ENCODE results near the gene ZDHHC11. TPM values are rescaled to one million over a fixed set of nuclear protein-coding genes. Genes with fewer than 3 reads are reported as not detected.
"Not testable (repeated sequence)": the region's sequence is repeated elsewhere in the genome, so short reads cannot be mapped to it uniquely, and the experiment has no call there.

ZDHHC11 gene
- polyA plus RNA-seq, 1 donor (not counting 4 experiments of a cell fraction or from before 2014, with no cell fraction given) = 0.33 TPM

- H3K79me2 ChIP-seq (ENCODE audit: control insufficient read depth, insufficient read depth, low read length); H2AFZ ChIP-seq (ENCODE audit: control insufficient read depth, low read length); H3K36me3 ChIP-seq (ENCODE audit: control insufficient read depth in 2 of 2, extremely low read depth in 1 of 2, insufficient read depth in 2 of 2, low read length in 2 of 2); H3K4me3 ChIP-seq (ENCODE audit: control insufficient read depth in 2 of 3, extremely low read depth in 1 of 3, insufficient read depth in 2 of 3, low read depth in 1 of 3, low read length in 3 of 3); DNase-seq (ENCODE audit: low read depth, low spot score); H3K27me3 ChIP-seq (ENCODE audit: control insufficient read depth, extremely low read depth, insufficient read depth, low read length); dilution Hi-C loops (cut with MboI; ENCODE audit: extremely low pct_ligation_motif_present, low sequenced_read_pairs); H3K9ac ChIP-seq (ENCODE audit: control insufficient read depth, extremely low read depth, insufficient read depth, low read length); H3K9me1 ChIP-seq (ENCODE audit: control insufficient read depth, extremely low read depth, insufficient read depth, low read length); H3K27ac ChIP-seq (ENCODE audit: control insufficient read depth, insufficient read depth, low read length); H3K4me1 ChIP-seq (ENCODE audit: control insufficient read depth, extremely low read depth, insufficient read depth, low read length); FAIRE-seq; H3K9me3 ChIP-seq (ENCODE audit: control insufficient read depth, low read depth, low read length); H4K20me1 ChIP-seq (ENCODE audit: control insufficient read depth, extremely low read depth, insufficient read depth, low read length); H3K4me2 ChIP-seq (ENCODE audit: control insufficient read depth, extremely low read depth, insufficient read depth, low read depth, low read length): not testable (repeated sequence)
Measured at GRCh38 chr5:752532-753115, 98.2 kb downstream of the ZDHHC11 start.

- dilution Hi-C loops (cut with MboI; ENCODE audit: extremely low pct_ligation_motif_present, low sequenced_read_pairs); DNase-seq (ENCODE audit: low read depth, low spot score); H3K9me3 ChIP-seq (ENCODE audit: control insufficient read depth, low read depth, low read length); H3K4me3 ChIP-seq (ENCODE audit: control insufficient read depth in 2 of 3, extremely low read depth in 1 of 3, insufficient read depth in 2 of 3, low read depth in 1 of 3, low read length in 3 of 3); H3K27me3 ChIP-seq (ENCODE audit: control insufficient read depth, extremely low read depth, insufficient read depth, low read length); H4K20me1 ChIP-seq (ENCODE audit: control insufficient read depth, extremely low read depth, insufficient read depth, low read length); H2AFZ ChIP-seq (ENCODE audit: control insufficient read depth, low read length); H3K4me1 ChIP-seq (ENCODE audit: control insufficient read depth, extremely low read depth, insufficient read depth, low read length); H3K36me3 ChIP-seq (ENCODE audit: control insufficient read depth in 2 of 2, extremely low read depth in 1 of 2, insufficient read depth in 2 of 2, low read length in 2 of 2); H3K79me2 ChIP-seq (ENCODE audit: control insufficient read depth, insufficient read depth, low read length); H3K27ac ChIP-seq (ENCODE audit: control insufficient read depth, insufficient read depth, low read length); H3K4me2 ChIP-seq (ENCODE audit: control insufficient read depth, extremely low read depth, insufficient read depth, low read depth, low read length); H3K9me1 ChIP-seq (ENCODE audit: control insufficient read depth, extremely low read depth, insufficient read depth, low read length); H3K9ac ChIP-seq (ENCODE audit: control insufficient read depth, extremely low read depth, insufficient read depth, low read length); FAIRE-seq: not testable (repeated sequence)
Measured at GRCh38 chr5:751992-752391, 98.8 kb downstream of the ZDHHC11 start.

- DNase-seq (ENCODE audit: low read depth, low spot score) (no peak), FAIRE-seq (no peak)
- no peaks in the 10 kb centered on the region for H3K27me3 ChIP-seq (ENCODE audit: control insufficient read depth, extremely low read depth, insufficient read depth, low read length)
- H2AFZ ChIP-seq (ENCODE audit: control insufficient read depth, low read length) = no peak overlapping the region
- no peaks in the 10 kb centered on the region for H3K36me3 ChIP-seq (ENCODE audit: control insufficient read depth in 2 of 2, extremely low read depth in 1 of 2, insufficient read depth in 2 of 2, low read length in 2 of 2)
- dilution Hi-C loops (cut with MboI; ENCODE audit: extremely low pct_ligation_motif_present, low sequenced_read_pairs) = no loop called here
- H3K9ac ChIP-seq (ENCODE audit: control insufficient read depth, extremely low read depth, insufficient read depth, low read length) = no peak overlapping the region
- no peaks in the 10 kb centered on the region for H3K9me1 ChIP-seq (ENCODE audit: control insufficient read depth, extremely low read depth, insufficient read depth, low read length)
- no peak for TF ChIP-seq EZH2 (IDR thresholded peaks at IDR 0.05; ENCODE audit: low read length)
- H3K79me2 ChIP-seq (ENCODE audit: control insufficient read depth, insufficient read depth, low read length) = no peaks in the 10 kb centered on the region
- no peak overlapping the region for H3K4me3 ChIP-seq (ENCODE audit: control insufficient read depth in 2 of 3, extremely low read depth in 1 of 3, insufficient read depth in 2 of 3, low read depth in 1 of 3, low read length in 3 of 3)
- H3K9me3 ChIP-seq (ENCODE audit: control insufficient read depth, low read depth, low read length) = no peaks in the 10 kb centered on the region
- H3K27ac ChIP-seq (ENCODE audit: control insufficient read depth, insufficient read depth, low read length) = no peak overlapping the region
- no peaks in the 10 kb centered on the region for H4K20me1 ChIP-seq (ENCODE audit: control insufficient read depth, extremely low read depth, insufficient read depth, low read length)
- H3K4me2 ChIP-seq (ENCODE audit: control insufficient read depth, extremely low read depth, insufficient read depth, low read depth, low read length) = no peak overlapping the region
- no peaks in the 10 kb centered on the region for H3K4me1 ChIP-seq (ENCODE audit: control insufficient read depth, extremely low read depth, insufficient read depth, low read length)
Measured at GRCh38 chr5:751496-751895, 99.3 kb downstream of the ZDHHC11 start.

GRCh38 chr5:750226-750625, 100.6 kb downstream of the ZDHHC11 start:
- H3K36me3 ChIP-seq (ENCODE audit: control insufficient read depth in 2 of 2, extremely low read depth in 1 of 2, insufficient read depth in 2 of 2, low read length in 2 of 2); FAIRE-seq; dilution Hi-C loops (cut with MboI; ENCODE audit: extremely low pct_ligation_motif_present, low sequenced_read_pairs); H3K27me3 ChIP-seq (ENCODE audit: control insufficient read depth, extremely low read depth, insufficient read depth, low read length); H3K4me3 ChIP-seq (ENCODE audit: control insufficient read depth in 2 of 3, extremely low read depth in 1 of 3, insufficient read depth in 2 of 3, low read depth in 1 of 3, low read length in 3 of 3); H3K9me1 ChIP-seq (ENCODE audit: control insufficient read depth, extremely low read depth, insufficient read depth, low read length); H3K27ac ChIP-seq (ENCODE audit: control insufficient read depth, insufficient read depth, low read length); H4K20me1 ChIP-seq (ENCODE audit: control insufficient read depth, extremely low read depth, insufficient read depth, low read length); H3K9ac ChIP-seq (ENCODE audit: control insufficient read depth, extremely low read depth, insufficient read depth, low read length); H3K9me3 ChIP-seq (ENCODE audit: control insufficient read depth, low read depth, low read length); H2AFZ ChIP-seq (ENCODE audit: control insufficient read depth, low read length); H3K4me2 ChIP-seq (ENCODE audit: control insufficient read depth, extremely low read depth, insufficient read depth, low read depth, low read length); H3K4me1 ChIP-seq (ENCODE audit: control insufficient read depth, extremely low read depth, insufficient read depth, low read length); H3K79me2 ChIP-seq (ENCODE audit: control insufficient read depth, insufficient read depth, low read length); DNase-seq (ENCODE audit: low read depth, low spot score): not testable (repeated sequence)

All from keratinocyte (primary cell).